ENCODE results near the gene GPR52. TPM values are rescaled to one million over a fixed set of nuclear protein-coding genes. Genes with fewer than 3 reads are reported as not detected.

Gene GPR52
- total RNA-seq, 1 donor from 2014 or later = 1.2 TPM

GRCh38 chr1:174448974-174449373 lies 1.2 kb downstream of the GPR52 start:
- intact Hi-C loops (cut with micrococcal nuclease) = no loop called here
- ATAC-seq = no peak
- DNase-seq = no peak

GRCh38 chr1:174451408-174451807 lies 3.6 kb downstream of the GPR52 start:
- intact Hi-C loops (cut with micrococcal nuclease) = no loop called here
- DNase-seq (no peak), ATAC-seq (no peak)

- no peak for DNase-seq
- intact Hi-C loops (cut with micrococcal nuclease) = no loop called here
- no peak for ATAC-seq
Measured at GRCh38 chr1:174465855-174466254, 18.1 kb downstream of the GPR52 start.

- ATAC-seq (no peak), DNase-seq (no peak)
- intact Hi-C loops (cut with micrococcal nuclease) = no loop called here
Measured at GRCh38 chr1:174466607-174467006, 18.8 kb downstream of the GPR52 start.

GRCh38 chr1:174469052-174469451 lies 21.3 kb downstream of the GPR52 start:
- DNase-seq = no peak
- no peak for ATAC-seq
- intact Hi-C loops (cut with micrococcal nuclease) = no loop called here

- intact Hi-C loops (cut with micrococcal nuclease) = no loop called here
- ATAC-seq (peak; percentile 77), DNase-seq (no peak)
Measured at GRCh38 chr1:174469687-174470086, 21.9 kb downstream of the GPR52 start.

GRCh38 chr1:174479281-174479680 lies 31.5 kb downstream of the GPR52 start:
- intact Hi-C loops (cut with micrococcal nuclease) = no loop called here
- DNase-seq (no peak), ATAC-seq (no peak)

- DNase-seq (no peak), ATAC-seq (no peak)
- intact Hi-C loops (cut with micrococcal nuclease) = no loop called here
Measured at GRCh38 chr1:174480324-174480723, 32.6 kb downstream of the GPR52 start.

- no peak for ATAC-seq
- DNase-seq = no peak
- intact Hi-C loops (cut with micrococcal nuclease) = no loop called here
Measured at GRCh38 chr1:174491606-174492005, 43.8 kb downstream of the GPR52 start.

GRCh38 chr1:174497478-174497877 lies 49.7 kb downstream of the GPR52 start:
- intact Hi-C loops (cut with micrococcal nuclease) = no loop called here
- DNase-seq = no peak
- ATAC-seq = peak; percentile 25

All from left ventricle myocardium superior (tissue), 1 donor.